ENCODE measurements around the gene UNC93A. TPM values are rescaled to one million over a fixed set of nuclear protein-coding genes. Genes with fewer than 3 reads are reported as not detected.

Gene UNC93A
- total and polyA plus RNA-seq, 9 of the 15 experiments (the other 6 are each of a cell fraction or from before 2014, with no cell fraction given), result not detected

GRCh38 chr6:167272696-167273379, 18.3 kb upstream of the UNC93A start:
- peaks cover 4 to 43% of the 10 kb centered on the region in 2 experiments; a peak in 3 of 5 replicates for H3K27me3 ChIP-seq (ENCODE audit: control insufficient read depth in 2 of 2, insufficient read depth in 2 of 2, low read length in 2 of 2)
- no TSS peak for BruUV-seq (replicated peaks)
- ChIA-PET CTCF (ENCODE audit: low intra/inter-chr PET ratio) (no interaction called here), POLR2A (interaction anchor here (0.6 kb wide), 1 partner anchor 20 kb away, joined by 3 read pairs; no protein-coding TSS in a partner anchor)
- no peak overlapping the region for H2AFZ ChIP-seq (ENCODE audit: low read depth, low read length)
- ATAC-seq (no peak), FAIRE-seq (no peak), DNase-seq (ENCODE audit: extremely low read depth in 1 of 4, low spot score in 3 of 4) (no peak)
- no peak overlapping the region for H3K9ac ChIP-seq (ENCODE audit: insufficient read depth in 1 of 2, low read depth in 2 of 2, low read length in 2 of 2)
- H4K20me1 ChIP-seq (replicated peaks; ENCODE audit: control insufficient read depth, insufficient read depth, low read length), result no peaks in the 10 kb centered on the region
- H3K4me1 ChIP-seq (replicated peaks in 1 of 2; ENCODE audit: control insufficient read depth in 2 of 2, insufficient read depth in 2 of 2, low read length in 2 of 2), result peaks cover 0 to 3% of the 10 kb centered on the region in 2 experiments; a peak in 1 of 5 replicates
- WGBS (ENCODE audit: insufficient coverage, low coverage, missing lambda C conversion rate), result 2% methylated on average over 11 of the region's 11 CpGs
- intact Hi-C loops (cut with micrococcal nuclease) (no loop called here), in situ Hi-C loops (cut with MboI) (no loop called here)
- no peaks in the 10 kb centered on the region for H3K79me2 ChIP-seq (ENCODE audit: control insufficient read depth, insufficient read depth, low read length)
- H3K4me2 ChIP-seq (ENCODE audit: insufficient read depth, low read length), result no peak overlapping the region
- TF ChIP-seq ZKSCAN1 (IDR thresholded peaks at IDR 0.05; ENCODE audit: low read depth, low read length), result no peak
- no peak for TF ChIP-seq ZKSCAN8 (CRISPR knock-in tag; IDR thresholded peaks at IDR 0.05)
- TF ChIP-seq GABPB2 (CRISPR knock-in tag; conservative IDR thresholded peaks at IDR 0.05), result no peak
- no peak for TF ChIP-seq TCF7L2 (IDR thresholded peaks at IDR 0.05; ENCODE audit: low read depth, low read length)
- no peak for TF ChIP-seq EP300 (IDR thresholded peaks at IDR 0.05; ENCODE audit: low read length)
- TF ChIP-seq BCL6 (CRISPR knock-in tag; IDR thresholded peaks at IDR 0.05), result no peak
- TF ChIP-seq TGIF2 (CRISPR knock-in tag; IDR thresholded peaks at IDR 0.05), result no peak
- TF ChIP-seq HMG20B (CRISPR knock-in tag; IDR thresholded peaks at IDR 0.05), result no peak
- no peak for TF ChIP-seq CCAR2 (IDR thresholded peaks at IDR 0.05; ENCODE audit: low read depth, low read length)
- TF ChIP-seq STAT5A (IDR thresholded peaks at IDR 0.05; ENCODE audit: borderline replicate concordance, low read length), result no peak
- no peak for TF ChIP-seq CCNT2 (IDR thresholded peaks at IDR 0.05; ENCODE audit: borderline replicate concordance, extremely low read depth, insufficient read length, low read depth, low read length)
- no peak for TF ChIP-seq E2F8 (IDR thresholded peaks at IDR 0.05; ENCODE audit: low read depth, partially characterized antibody)
- no peak for TF ChIP-seq TSHZ1 (CRISPR knock-in tag; IDR thresholded peaks at IDR 0.05)
- no peak for TF ChIP-seq CBX1 (IDR thresholded peaks at IDR 0.05; ENCODE audit: low read depth)
- no peak for TF ChIP-seq POLR3A (IDR thresholded peaks at IDR 0.05; ENCODE audit: borderline replicate concordance, extremely low read depth, insufficient read depth, insufficient read length)
- no peak for TF ChIP-seq HNRNPH1 (optimal IDR thresholded peaks at IDR 0.05; ENCODE audit: low read depth, low read length)
- no peak for TF ChIP-seq TCF3 (CRISPR knock-in tag; IDR thresholded peaks at IDR 0.05)
- H3K27ac ChIP-seq (ENCODE audit: extremely low read depth, low read depth, low read length), result no peak overlapping the region
- no peaks in the 10 kb centered on the region for H3K9me1 ChIP-seq (ENCODE audit: control insufficient read depth, insufficient read depth, low read length)
- no peak overlapping the region for H3K4me3 ChIP-seq
- no peaks in the 10 kb centered on the region for H3K36me3 ChIP-seq (ENCODE audit: control insufficient read depth, insufficient read depth, low read length)
- no peaks in the 10 kb centered on the region for H3K9me3 ChIP-seq (replicated peaks; ENCODE audit: control insufficient read depth, insufficient read depth, low read depth, low read length)
